ENCODE results near the gene PEX14. TPM values are rescaled to one million over a fixed set of nuclear protein-coding genes. Genes with fewer than 3 reads are reported as not detected.

PEX14 gene
- total and polyA plus RNA-seq, 2 experiments from 2014 or later = 17.6 to 19.6 TPM

DNA sequence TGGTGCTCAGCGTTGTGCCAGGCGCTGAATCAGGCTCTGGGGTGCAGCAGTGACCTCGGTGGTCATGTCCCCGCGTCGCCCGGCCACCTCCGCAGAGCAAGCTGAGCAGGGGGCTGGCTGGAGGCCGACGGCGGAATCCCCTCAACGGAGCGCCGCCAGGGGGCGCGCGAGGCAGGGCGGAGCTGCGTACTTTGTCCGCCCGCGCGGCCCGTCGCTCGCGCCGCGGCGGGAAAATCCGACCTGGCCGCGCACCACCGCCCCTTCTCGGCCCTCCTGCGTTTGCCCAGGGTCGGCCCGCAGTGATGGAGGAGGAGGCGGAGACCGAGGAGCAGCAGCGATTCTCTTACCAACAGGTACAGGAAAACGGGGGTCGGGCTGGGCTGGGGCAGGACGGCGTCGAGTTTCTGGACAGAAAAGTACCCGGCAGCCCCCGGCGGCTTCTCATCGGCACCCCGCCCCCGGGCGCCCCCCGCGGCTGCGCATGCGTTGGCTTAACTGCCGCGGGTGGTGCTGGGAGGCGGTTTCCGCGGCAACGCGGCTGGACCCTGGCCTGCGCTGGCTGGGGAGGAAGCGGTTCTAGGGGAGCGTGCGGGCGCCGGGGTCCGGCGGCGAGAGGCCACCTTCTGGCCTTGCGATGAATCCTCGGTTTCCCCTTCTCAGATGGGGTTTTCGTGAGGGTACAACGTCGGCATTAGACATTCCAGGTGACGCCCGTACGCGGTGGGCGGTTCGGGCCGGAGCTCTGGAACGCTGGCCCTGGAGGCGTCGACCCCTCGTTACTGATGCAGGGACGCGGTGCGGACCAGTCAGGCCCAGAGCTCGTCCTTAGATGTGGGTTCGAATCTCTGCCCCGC is 44.3 kb upstream of the PEX14 start, which contains the start of gene CENPS:
Gene CENPS (plus strand): TSS at position 218 of the 854 bp plus-strand sequence. CDS start 85 bp downstream, at position 303.
- no peaks in the 10 kb centered on the region for H3K36me3 ChIP-seq (ENCODE audit: insufficient read depth)
- H3K9me2 ChIP-seq (ENCODE audit: insufficient read depth) = no peaks in the 10 kb centered on the region
- no peak for TF ChIP-seq JUNB (IDR thresholded peaks at IDR 0.05; ENCODE audit: unreplicated experiment)
- no peak for TF ChIP-seq EZH2 (IDR thresholded peaks at IDR 0.05; ENCODE audit: low read depth, unreplicated experiment)
- TF ChIP-seq, protein P1, sequence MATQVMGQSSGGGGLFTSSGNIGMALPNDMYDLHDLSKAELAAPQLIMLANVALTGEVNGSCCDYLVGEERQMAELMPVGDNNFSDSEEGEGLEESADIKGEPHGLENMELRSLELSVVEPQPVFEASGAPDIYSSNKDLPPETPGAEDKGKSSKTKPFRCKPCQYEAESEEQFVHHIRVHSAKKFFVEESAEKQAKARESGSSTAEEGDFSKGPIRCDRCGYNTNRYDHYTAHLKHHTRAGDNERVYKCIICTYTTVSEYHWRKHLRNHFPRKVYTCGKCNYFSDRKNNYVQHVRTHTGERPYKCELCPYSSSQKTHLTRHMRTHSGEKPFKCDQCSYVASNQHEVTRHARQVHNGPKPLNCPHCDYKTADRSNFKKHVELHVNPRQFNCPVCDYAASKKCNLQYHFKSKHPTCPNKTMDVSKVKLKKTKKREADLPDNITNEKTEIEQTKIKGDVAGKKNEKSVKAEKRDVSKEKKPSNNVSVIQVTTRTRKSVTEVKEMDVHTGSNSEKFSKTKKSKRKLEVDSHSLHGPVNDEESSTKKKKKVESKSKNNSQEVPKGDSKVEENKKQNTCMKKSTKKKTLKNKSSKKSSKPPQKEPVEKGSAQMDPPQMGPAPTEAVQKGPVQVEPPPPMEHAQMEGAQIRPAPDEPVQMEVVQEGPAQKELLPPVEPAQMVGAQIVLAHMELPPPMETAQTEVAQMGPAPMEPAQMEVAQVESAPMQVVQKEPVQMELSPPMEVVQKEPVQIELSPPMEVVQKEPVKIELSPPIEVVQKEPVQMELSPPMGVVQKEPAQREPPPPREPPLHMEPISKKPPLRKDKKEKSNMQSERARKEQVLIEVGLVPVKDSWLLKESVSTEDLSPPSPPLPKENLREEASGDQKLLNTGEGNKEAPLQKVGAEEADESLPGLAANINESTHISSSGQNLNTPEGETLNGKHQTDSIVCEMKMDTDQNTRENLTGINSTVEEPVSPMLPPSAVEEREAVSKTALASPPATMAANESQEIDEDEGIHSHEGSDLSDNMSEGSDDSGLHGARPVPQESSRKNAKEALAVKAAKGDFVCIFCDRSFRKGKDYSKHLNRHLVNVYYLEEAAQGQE (IDR thresholded peaks at IDR 0.05; ENCODE audit: unreplicated experiment) = no peak
- no peak for TF ChIP-seq ZNF114 (CRISPR knock-in tag; IDR thresholded peaks at IDR 0.05)
- TF ChIP-seq, protein P2, sequence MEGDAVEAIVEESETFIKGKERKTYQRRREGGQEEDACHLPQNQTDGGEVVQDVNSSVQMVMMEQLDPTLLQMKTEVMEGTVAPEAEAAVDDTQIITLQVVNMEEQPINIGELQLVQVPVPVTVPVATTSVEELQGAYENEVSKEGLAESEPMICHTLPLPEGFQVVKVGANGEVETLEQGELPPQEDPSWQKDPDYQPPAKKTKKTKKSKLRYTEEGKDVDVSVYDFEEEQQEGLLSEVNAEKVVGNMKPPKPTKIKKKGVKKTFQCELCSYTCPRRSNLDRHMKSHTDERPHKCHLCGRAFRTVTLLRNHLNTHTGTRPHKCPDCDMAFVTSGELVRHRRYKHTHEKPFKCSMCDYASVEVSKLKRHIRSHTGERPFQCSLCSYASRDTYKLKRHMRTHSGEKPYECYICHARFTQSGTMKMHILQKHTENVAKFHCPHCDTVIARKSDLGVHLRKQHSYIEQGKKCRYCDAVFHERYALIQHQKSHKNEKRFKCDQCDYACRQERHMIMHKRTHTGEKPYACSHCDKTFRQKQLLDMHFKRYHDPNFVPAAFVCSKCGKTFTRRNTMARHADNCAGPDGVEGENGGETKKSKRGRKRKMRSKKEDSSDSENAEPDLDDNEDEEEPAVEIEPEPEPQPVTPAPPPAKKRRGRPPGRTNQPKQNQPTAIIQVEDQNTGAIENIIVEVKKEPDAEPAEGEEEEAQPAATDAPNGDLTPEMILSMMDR (conservative IDR thresholded peaks at IDR 0.05; ENCODE audit: low read depth in 2 of 2) = peak; percentile 73 to 92
- TF ChIP-seq EZH2phosphoT487 (IDR thresholded peaks at IDR 0.05; ENCODE audit: unreplicated experiment) = no peak
- TF ChIP-seq, protein P3, sequence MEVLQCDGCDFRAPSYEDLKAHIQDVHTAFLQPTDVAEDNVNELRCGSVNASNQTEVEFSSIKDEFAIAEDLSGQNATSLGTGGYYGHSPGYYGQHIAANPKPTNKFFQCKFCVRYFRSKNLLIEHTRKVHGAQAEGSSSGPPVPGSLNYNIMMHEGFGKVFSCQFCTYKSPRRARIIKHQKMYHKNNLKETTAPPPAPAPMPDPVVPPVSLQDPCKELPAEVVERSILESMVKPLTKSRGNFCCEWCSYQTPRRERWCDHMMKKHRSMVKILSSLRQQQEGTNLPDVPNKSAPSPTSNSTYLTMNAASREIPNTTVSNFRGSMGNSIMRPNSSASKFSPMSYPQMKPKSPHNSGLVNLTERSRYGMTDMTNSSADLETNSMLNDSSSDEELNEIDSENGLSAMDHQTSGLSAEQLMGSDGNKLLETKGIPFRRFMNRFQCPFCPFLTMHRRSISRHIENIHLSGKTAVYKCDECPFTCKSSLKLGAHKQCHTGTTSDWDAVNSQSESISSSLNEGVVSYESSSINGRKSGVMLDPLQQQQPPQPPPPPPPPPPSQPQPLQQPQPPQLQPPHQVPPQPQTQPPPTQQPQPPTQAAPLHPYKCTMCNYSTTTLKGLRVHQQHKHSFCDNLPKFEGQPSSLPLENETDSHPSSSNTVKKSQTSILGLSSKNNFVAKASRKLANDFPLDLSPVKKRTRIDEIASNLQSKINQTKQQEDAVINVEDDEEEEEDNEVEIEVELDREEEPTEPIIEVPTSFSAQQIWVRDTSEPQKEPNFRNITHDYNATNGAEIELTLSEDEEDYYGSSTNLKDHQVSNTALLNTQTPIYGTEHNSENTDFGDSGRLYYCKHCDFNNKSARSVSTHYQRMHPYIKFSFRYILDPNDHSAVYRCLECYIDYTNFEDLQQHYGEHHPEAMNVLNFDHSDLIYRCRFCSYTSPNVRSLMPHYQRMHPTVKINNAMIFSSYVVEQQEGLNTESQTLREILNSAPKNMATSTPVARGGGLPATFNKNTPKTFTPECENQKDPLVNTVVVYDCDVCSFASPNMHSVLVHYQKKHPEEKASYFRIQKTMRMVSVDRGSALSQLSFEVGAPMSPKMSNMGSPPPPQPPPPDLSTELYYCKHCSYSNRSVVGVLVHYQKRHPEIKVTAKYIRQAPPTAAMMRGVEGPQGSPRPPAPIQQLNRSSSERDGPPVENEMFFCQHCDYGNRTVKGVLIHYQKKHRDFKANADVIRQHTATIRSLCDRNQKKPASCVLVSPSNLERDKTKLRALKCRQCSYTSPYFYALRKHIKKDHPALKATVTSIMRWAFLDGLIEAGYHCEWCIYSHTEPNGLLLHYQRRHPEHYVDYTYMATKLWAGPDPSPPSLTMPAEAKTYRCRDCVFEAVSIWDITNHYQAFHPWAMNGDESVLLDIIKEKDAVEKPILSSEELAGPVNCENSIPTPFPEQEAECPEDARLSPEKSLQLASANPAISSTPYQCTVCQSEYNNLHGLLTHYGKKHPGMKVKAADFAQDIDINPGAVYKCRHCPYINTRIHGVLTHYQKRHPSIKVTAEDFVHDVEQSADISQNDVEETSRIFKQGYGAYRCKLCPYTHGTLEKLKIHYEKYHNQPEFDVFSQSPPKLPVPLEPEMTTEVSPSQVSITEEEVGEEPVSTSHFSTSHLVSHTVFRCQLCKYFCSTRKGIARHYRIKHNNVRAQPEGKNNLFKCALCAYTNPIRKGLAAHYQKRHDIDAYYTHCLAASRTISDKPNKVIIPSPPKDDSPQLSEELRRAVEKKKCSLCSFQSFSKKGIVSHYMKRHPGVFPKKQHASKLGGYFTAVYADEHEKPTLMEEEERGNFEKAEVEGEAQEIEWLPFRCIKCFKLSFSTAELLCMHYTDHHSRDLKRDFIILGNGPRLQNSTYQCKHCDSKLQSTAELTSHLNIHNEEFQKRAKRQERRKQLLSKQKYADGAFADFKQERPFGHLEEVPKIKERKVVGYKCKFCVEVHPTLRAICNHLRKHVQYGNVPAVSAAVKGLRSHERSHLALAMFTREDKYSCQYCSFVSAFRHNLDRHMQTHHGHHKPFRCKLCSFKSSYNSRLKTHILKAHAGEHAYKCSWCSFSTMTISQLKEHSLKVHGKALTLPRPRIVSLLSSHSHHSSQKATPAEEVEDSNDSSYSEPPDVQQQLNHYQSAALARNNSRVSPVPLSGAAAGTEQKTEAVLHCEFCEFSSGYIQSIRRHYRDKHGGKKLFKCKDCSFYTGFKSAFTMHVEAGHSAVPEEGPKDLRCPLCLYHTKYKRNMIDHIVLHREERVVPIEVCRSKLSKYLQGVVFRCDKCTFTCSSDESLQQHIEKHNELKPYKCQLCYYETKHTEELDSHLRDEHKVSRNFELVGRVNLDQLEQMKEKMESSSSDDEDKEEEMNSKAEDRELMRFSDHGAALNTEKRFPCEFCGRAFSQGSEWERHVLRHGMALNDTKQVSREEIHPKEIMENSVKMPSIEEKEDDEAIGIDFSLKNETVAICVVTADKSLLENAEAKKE (CRISPR knock-in tag; IDR thresholded peaks at IDR 0.05) = no peak
- peak; percentile 43 for TF ChIP-seq CREB1 (CRISPR knock-in tag; IDR thresholded peaks at IDR 0.05; ENCODE audit: low read depth)
- TF ChIP-seq POLR2AphosphoS5 (IDR thresholded peaks at IDR 0.05; ENCODE audit: low read depth) = peak; percentile 72
- TF ChIP-seq STAT1 (IDR thresholded peaks at IDR 0.05; ENCODE audit: unreplicated experiment) = no peak
- TF ChIP-seq ZNF331 (CRISPR knock-in tag; IDR thresholded peaks at IDR 0.05; ENCODE audit: low read depth) = no peak
- TF ChIP-seq, protein P4, sequence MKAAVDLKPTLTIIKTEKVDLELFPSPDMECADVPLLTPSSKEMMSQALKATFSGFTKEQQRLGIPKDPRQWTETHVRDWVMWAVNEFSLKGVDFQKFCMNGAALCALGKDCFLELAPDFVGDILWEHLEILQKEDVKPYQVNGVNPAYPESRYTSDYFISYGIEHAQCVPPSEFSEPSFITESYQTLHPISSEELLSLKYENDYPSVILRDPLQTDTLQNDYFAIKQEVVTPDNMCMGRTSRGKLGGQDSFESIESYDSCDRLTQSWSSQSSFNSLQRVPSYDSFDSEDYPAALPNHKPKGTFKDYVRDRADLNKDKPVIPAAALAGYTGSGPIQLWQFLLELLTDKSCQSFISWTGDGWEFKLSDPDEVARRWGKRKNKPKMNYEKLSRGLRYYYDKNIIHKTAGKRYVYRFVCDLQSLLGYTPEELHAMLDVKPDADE (IDR thresholded peaks at IDR 0.05) = no peak; the same call in 1 of the 2 replicates
- no peak for TF ChIP-seq NANOG (IDR thresholded peaks at IDR 0.05; ENCODE audit: borderline replicate concordance)
- H3K4me3 ChIP-seq = peak within 1 kb of the TSS; percentile 82
- H3K27ac ChIP-seq (ENCODE audit: low read depth) = peak within 1 kb of the TSS; percentile 97
- peak within 1 kb of the TSS; percentile 97 for H2AFZ ChIP-seq
- Mint-ChIP-seq H3K4me3 (peak within 1 kb of the TSS; percentile 87), H3K4me1 (peaks cover 15% of the 10 kb centered on the region), H3K27me3 (ENCODE audit: insufficient read depth, low read depth, poor library complexity) (peaks cover 11% of the 10 kb centered on the region), H3K27ac (peak within 1 kb of the TSS; percentile 97), H3K9me3 (no peaks in the 10 kb centered on the region), H3K36me3 (ENCODE audit: low read depth) (peaks cover 5% of the 10 kb centered on the region; the same call in 2 of the 3 replicates)
- no peaks in the 10 kb centered on the region; the same call in 1 of the 2 replicates for H4K20me1 ChIP-seq (replicated peaks; ENCODE audit: insufficient read depth)
- peak within 1 kb of the TSS; percentile 83 for H3K4me2 ChIP-seq
- H3F3A ChIP-seq (replicated peaks; ENCODE audit: low read depth) = peaks cover 10% of the 10 kb centered on the region
- no peaks in the 10 kb centered on the region for H3K4me1 ChIP-seq (ENCODE audit: insufficient read depth)
- ATAC-seq (peak; percentile 92), DNase-seq (ENCODE audit: low spot score) (peak; percentile 98)
- H3K79me2 ChIP-seq (replicated peaks; ENCODE audit: insufficient read depth) = no peaks in the 10 kb centered on the region; the same call in 1 of the 2 replicates
- no peaks in the 10 kb centered on the region for H3K27me3 ChIP-seq (ENCODE audit: insufficient read depth)

All from GM23338 (cell line).